Neuron (in vitro differentiated cells): Measurements from ENCODE around the gene EEA1.

Experiments
- H2AFZ ChIP-seq: one replicate; pipeline ENCODE4 v1.6.1; 2013; ENCODE audit warnings: low read depth, mild to moderate bottlenecking, inconsistent platforms, low read length, moderate library complexity
- H3K27me3 ChIP-seq: one replicate; pipeline ENCODE4 v1.6.1; 2013; ENCODE audit warnings: low read length; ENCODE audit not compliant: insufficient read depth
- H3K36me3 ChIP-seq: one replicate; pipeline ENCODE4 v1.6.1; 2013; ENCODE audit warnings: low read length; ENCODE audit not compliant: insufficient read depth
- H3K4me1 ChIP-seq: one replicate; pipeline ENCODE4 v1.6.1; 2013; ENCODE audit warnings: low read length; ENCODE audit not compliant: insufficient read depth
- H3K4me3 ChIP-seq: 2 replicates; pipeline ENCODE4 v1.5.1; 2013; ENCODE audit warnings: mild to moderate bottlenecking, low read length, moderate library complexity
- H3K9me3 ChIP-seq: one replicate; pipeline ENCODE4 v1.6.1; 2013; ENCODE audit warnings: low read length

The EEA1 gene

DNA sequence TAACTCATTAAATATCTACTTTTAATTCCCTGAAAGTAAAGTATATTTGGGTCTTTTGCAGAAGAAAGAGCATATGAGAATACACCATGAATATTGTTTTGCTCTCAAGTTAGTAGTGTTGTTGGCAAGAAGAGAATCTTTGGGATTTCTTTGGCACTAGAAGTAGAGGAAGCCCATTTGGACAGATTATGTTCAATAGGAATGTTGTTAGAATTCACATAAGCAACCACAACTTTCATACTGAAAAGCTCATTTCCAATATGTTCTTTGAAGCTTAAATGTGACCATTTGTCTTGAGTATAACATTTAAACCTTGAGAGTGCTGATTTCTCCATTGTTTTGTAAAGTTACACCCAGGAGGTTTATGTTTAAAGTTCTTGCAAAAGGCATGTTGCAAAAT lies 188.7 kb downstream of the EEA1 start:
- Histone ChIP-seq H3K9me3 (no peaks in the 10 kb centered on the region), H3K4me3 (no peak overlapping the region), H3K36me3 (no peaks in the 10 kb centered on the region), H3K4me1 (no peaks in the 10 kb centered on the region), H2AFZ (no peak overlapping the region), H3K27me3 (no peaks in the 10 kb centered on the region)

- Histone ChIP-seq H3K9me3 (no peaks in the 10 kb centered on the region), H3K27me3 (no peaks in the 10 kb centered on the region), H3K4me3 (no peak overlapping the region), H3K4me1 (no peaks in the 10 kb centered on the region), H2AFZ (no peak overlapping the region), H3K36me3 (no peaks in the 10 kb centered on the region)
Measured at GRCh38 chr12:92739113-92739512, 190.0 kb downstream of the EEA1 start.

GRCh38 chr12:92737855-92738850 lies 190.9 kb downstream of the EEA1 start:
- H3K9me3 ChIP-seq: no peaks in the 10 kb centered on the region
- H2AFZ ChIP-seq: no peak overlapping the region
- H3K27me3 ChIP-seq: no peaks in the 10 kb centered on the region
- no peaks in the 10 kb centered on the region for H3K4me1 ChIP-seq
- H3K4me3 ChIP-seq: no peak overlapping the region
- H3K36me3 ChIP-seq: no peaks in the 10 kb centered on the region

GRCh38 chr12:92736605-92737004 lies 192.5 kb downstream of the EEA1 start:
- H3K36me3 ChIP-seq: no peaks in the 10 kb centered on the region
- no peaks in the 10 kb centered on the region for H3K4me1 ChIP-seq
- no peak overlapping the region for H3K4me3 ChIP-seq

DNA sequence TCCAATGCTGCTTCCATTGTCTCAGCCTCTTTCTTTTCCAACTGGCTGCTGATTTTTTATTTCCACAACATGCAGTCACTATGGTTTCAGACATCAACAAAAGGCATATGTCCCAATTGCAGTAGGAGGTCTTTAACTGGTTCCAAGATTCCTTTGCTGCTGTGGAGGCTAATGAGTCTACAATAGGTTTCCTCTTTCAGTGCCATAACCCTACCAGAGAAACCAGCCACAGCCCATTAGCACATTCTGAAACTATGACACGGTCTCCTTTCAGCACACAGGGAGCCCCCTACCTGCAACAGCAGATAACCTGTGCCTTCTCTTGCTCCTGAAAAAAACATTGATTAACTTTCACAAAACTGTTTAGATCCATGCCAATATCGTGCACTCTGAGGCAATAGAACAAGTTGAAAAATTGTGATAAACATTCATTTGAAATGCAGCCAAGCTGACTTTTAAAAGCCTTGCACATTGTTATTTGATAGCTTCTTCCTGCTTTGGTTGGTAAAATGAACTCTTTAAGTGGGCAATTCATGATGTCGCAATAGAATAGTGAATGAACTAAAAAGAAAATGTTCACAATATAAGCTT lies 193.9 kb downstream of the EEA1 start:
- H3K4me3 ChIP-seq: no peak overlapping the region
- H3K9me3 ChIP-seq: no peaks in the 10 kb centered on the region
- no peaks in the 10 kb centered on the region for H3K4me1 ChIP-seq
- H3K27me3 ChIP-seq: no peaks in the 10 kb centered on the region
- H3K36me3 ChIP-seq: no peaks in the 10 kb centered on the region
- no peak overlapping the region for H2AFZ ChIP-seq

More at GRCh38 chr12:92736605-92737004, 192.5 kb downstream of the EEA1 start:
- no peak overlapping the region for H2AFZ ChIP-seq
- no peaks in the 10 kb centered on the region for H3K27me3 ChIP-seq
- no peaks in the 10 kb centered on the region for H3K9me3 ChIP-seq

DNA sequence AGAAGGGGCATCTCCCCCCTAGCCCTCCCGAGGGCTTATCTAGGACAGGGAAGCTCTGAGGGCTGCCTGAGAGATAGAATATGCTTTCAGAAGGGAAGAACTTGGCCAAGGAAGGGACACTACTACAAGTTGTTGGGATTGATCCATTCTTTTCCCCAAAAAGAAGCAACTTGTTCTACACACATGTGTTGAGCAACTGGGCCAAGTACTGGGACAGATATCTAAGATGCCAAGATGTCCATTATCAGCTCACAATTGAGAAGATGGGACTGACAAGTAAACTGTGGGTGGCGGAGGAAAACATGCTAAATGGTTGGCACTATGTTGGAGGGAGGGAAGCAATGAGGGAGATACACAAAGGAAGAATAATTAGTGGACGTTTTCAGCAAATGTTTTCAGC lies 195.4 kb downstream of the EEA1 start:
- no peaks in the 10 kb centered on the region for H3K27me3 ChIP-seq
- no peaks in the 10 kb centered on the region for H3K36me3 ChIP-seq
- no peak overlapping the region for H2AFZ ChIP-seq
- no peaks in the 10 kb centered on the region for H3K4me1 ChIP-seq
- no peak overlapping the region for H3K4me3 ChIP-seq
- H3K9me3 ChIP-seq: no peaks in the 10 kb centered on the region

GRCh38 chr12:92733181-92733580 lies 195.9 kb downstream of the EEA1 start:
- H3K4me1 ChIP-seq: no peaks in the 10 kb centered on the region

GRCh38 chr12:92732716-92733115 lies 196.4 kb downstream of the EEA1 start:
- H3K4me1 ChIP-seq: no peaks in the 10 kb centered on the region
- H3K4me3 ChIP-seq: no peak overlapping the region
- H2AFZ ChIP-seq: no peak overlapping the region
- H3K9me3 ChIP-seq: no peaks in the 10 kb centered on the region
- H3K27me3 ChIP-seq: no peaks in the 10 kb centered on the region
- H3K36me3 ChIP-seq: no peaks in the 10 kb centered on the region

More at GRCh38 chr12:92733181-92733580, 195.9 kb downstream of the EEA1 start:
- Histone ChIP-seq H3K36me3 (no peaks in the 10 kb centered on the region), H2AFZ (no peak overlapping the region), H3K9me3 (no peaks in the 10 kb centered on the region), H3K27me3 (no peaks in the 10 kb centered on the region), H3K4me3 (no peak overlapping the region)

GRCh38 chr12:92732216-92732615 lies 196.9 kb downstream of the EEA1 start:
- no peaks in the 10 kb centered on the region for H3K4me1 ChIP-seq
- H3K27me3 ChIP-seq: no peaks in the 10 kb centered on the region
- H2AFZ ChIP-seq: no peak overlapping the region
- no peaks in the 10 kb centered on the region for H3K36me3 ChIP-seq
- no peaks in the 10 kb centered on the region for H3K9me3 ChIP-seq
- H3K4me3 ChIP-seq: no peak overlapping the region

DNA sequence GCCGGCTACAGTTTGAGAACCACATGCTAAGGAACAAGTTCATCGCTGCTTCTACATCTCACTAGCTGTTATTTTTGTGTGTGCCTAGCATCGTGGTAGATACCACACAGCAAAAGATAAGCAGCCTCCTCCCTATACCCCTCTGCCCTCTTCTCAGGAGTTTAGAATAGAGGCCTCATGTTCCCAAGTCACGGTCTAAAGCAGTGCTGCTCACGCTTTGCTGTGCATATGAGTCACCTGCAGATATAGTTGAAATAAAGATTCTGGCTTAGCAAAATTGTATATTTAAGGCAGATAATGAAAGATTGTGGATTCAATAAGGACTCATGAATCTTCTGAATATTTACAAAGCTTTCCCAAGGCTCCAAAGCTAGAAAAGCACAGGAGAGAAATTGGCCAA lies 198.3 kb downstream of the EEA1 start:
- no peaks in the 10 kb centered on the region for H3K4me1 ChIP-seq
- H3K4me3 ChIP-seq: no peak overlapping the region
- H2AFZ ChIP-seq: no peak overlapping the region
- H3K9me3 ChIP-seq: no peaks in the 10 kb centered on the region
- no peaks in the 10 kb centered on the region for H3K27me3 ChIP-seq
- H3K36me3 ChIP-seq: no peaks in the 10 kb centered on the region

GRCh38 chr12:92729773-92730305 lies 199.3 kb downstream of the EEA1 start:
- no peaks in the 10 kb centered on the region for H3K27me3 ChIP-seq
- no peaks in the 10 kb centered on the region for H3K36me3 ChIP-seq
- H2AFZ ChIP-seq: no peak overlapping the region
- H3K4me1 ChIP-seq: no peaks in the 10 kb centered on the region
- no peaks in the 10 kb centered on the region for H3K9me3 ChIP-seq
- no peak overlapping the region for H3K4me3 ChIP-seq

DNA sequence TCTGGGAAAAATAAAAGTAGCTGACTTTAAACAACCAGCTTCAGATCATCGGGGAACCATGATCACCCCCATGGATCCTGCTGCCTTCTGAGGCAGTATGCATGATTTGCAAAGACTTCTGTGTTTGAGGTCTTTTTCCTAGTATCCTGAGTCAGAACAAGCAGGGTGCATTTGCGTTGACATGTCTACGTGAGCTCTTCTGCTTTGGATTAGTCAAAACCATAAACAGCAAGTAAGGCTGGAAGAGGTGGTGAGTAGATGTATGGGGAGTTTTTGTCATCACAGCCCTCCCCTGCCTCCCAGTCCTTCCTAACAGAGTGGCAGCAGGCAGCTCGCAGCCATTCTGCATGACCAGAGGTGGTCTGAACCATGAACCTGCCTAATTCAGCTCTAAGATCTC lies 202.2 kb downstream of the EEA1 start:
- Histone ChIP-seq H3K27me3 (no peaks in the 10 kb centered on the region), H3K36me3 (no peaks in the 10 kb centered on the region), H2AFZ (no peak overlapping the region), H3K4me3 (no peak overlapping the region), H3K4me1 (no peaks in the 10 kb centered on the region), H3K9me3 (no peaks in the 10 kb centered on the region)

GRCh38 chr12:92722897-92723296 lies 206.2 kb downstream of the EEA1 start:
- H3K9me3 ChIP-seq: no peaks in the 10 kb centered on the region
- no peaks in the 10 kb centered on the region for H3K4me1 ChIP-seq
- no peak overlapping the region for H2AFZ ChIP-seq
- no peaks in the 10 kb centered on the region for H3K27me3 ChIP-seq
- no peaks in the 10 kb centered on the region for H3K36me3 ChIP-seq
- no peak overlapping the region for H3K4me3 ChIP-seq
